ENCODE results near the gene CHL1.

The CHL1 gene

DNA sequence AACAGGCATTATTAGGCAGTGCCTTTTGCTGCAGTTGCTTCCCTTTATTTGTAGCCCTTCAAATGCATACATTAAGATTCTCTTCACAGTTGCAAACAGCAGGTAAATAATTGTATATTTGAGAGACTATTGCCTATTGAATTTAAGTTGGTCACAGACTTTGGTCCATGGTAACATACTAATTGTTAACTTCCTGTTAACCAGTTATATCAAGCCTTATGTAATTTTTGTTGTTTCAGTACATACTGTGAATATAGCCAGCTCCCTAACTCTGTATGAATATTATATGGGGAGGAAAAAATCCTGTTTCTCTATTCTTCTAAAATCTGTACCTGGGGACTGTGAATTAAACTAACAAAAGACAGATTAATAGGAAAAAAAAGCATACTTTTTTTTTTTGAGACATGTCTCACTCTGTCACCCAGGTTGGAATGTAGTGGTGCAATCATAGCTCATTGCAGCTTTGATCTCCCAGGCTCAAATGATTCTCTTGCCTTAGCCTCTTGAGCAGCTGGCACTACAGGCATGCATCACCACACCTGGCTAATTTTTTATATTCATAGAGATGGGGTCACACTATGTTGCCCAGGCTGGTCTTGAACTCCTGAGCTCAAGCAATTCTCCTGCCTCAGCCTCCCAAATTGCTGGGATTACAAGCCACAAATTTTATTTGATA lies 53.2 kb downstream of the CHL1 start:
- TF ChIP-seq CTCF (IDR thresholded peaks at IDR 0.05; ENCODE audit: low read depth, low read length): no peak

GRCh38 chr3:256501-256900 lies 59.9 kb downstream of the CHL1 start:
- TF ChIP-seq CTCF (IDR thresholded peaks at IDR 0.05; ENCODE audit: low read depth, low read length): no peak
- H3K4me3 ChIP-seq (ENCODE audit: low read depth, low read length): no peak overlapping the region
- in situ Hi-C loops (cut with HindIII; ENCODE audit: low sequenced_read_pairs): no loop called here
- no peak for DNase-seq (ENCODE audit: low read depth, low spot score)

More for the DNA sequence above, 53.2 kb downstream of the CHL1 start:
- no peak overlapping the region for H3K4me3 ChIP-seq (ENCODE audit: low read depth, low read length)
- DNase-seq (ENCODE audit: low read depth, low spot score): no peak
- in situ Hi-C loops (cut with HindIII; ENCODE audit: low sequenced_read_pairs): no loop called here

GRCh38 chr3:257826-258225 lies 61.3 kb downstream of the CHL1 start:
- TF ChIP-seq CTCF (IDR thresholded peaks at IDR 0.05; ENCODE audit: low read depth, low read length): no peak
- DNase-seq (ENCODE audit: low read depth, low spot score): no peak
- in situ Hi-C loops (cut with HindIII; ENCODE audit: low sequenced_read_pairs): no loop called here
- H3K4me3 ChIP-seq (ENCODE audit: low read depth, low read length): no peak overlapping the region

DNA sequence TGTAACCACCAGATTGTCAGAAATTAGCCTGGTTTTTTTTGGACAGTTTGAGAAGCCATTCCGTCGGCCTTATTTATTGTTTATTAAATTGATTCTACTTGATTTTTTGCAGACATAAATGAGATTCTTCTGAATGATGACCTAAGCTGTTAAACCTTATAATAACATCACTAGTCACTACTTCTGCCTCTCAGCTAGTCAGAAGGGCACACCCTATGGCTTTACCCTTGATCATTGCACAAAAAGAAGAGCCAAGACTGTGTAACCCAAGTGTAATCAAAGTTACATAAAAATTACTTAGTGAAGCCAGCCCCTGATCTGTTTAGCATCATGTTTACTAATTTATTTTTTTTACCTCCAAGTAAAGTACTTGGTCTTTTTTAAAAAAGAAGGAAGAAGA lies 64.3 kb downstream of the CHL1 start:
- no peak overlapping the region for H3K4me3 ChIP-seq (ENCODE audit: low read depth, low read length)
- DNase-seq (ENCODE audit: low read depth, low spot score): no peak
- in situ Hi-C loops (cut with HindIII; ENCODE audit: low sequenced_read_pairs): no loop called here
- TF ChIP-seq CTCF (IDR thresholded peaks at IDR 0.05; ENCODE audit: low read depth, low read length): no peak

DNA sequence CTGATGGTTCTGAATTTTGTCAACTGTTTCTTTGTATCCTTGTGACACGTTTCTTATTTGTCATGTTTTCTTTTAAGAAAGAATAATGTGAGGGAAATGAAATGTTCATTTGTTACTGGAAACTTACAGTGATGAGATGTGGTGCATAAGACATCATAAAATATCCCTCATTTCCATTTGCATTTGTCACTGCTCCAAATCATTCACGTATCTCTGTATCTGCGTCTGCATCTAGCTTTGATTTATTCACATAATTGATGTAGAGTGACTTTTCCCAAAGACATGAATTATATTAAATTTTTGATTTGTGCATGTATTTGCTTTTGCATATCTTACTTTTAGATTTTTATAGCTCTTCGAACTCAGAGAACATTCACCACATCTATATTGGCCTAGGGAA lies 66.8 kb downstream of the CHL1 start:
- no peak for DNase-seq (ENCODE audit: low read depth, low spot score)
- in situ Hi-C loops (cut with HindIII; ENCODE audit: low sequenced_read_pairs): no loop called here
- H3K4me3 ChIP-seq (ENCODE audit: low read depth, low read length): no peak overlapping the region
- TF ChIP-seq CTCF (IDR thresholded peaks at IDR 0.05; ENCODE audit: low read depth, low read length): no peak

GRCh38 chr3:264394-265156 lies 68.0 kb downstream of the CHL1 start:
- TF ChIP-seq CTCF (IDR thresholded peaks at IDR 0.05; ENCODE audit: low read depth, low read length): no peak
- DNase-seq (ENCODE audit: low read depth, low spot score): peak; percentile 92
- H3K4me3 ChIP-seq (ENCODE audit: low read depth, low read length): no peak overlapping the region
- in situ Hi-C loops (cut with HindIII; ENCODE audit: low sequenced_read_pairs): no loop called here
